GM12878 (cell line): Measurements from ENCODE around the gene PC. TPM values are rescaled to one million over a fixed set of nuclear protein-coding genes. Genes with fewer than 3 reads are reported as not detected.

Experiments used
- ATAC-seq: fragments of 200-7000 bp; cut with Tn5 transposase; 3 replicates; pipeline ENCODE4 v1.9.1; 2020; ENCODE audit warnings: mild to moderate bottlenecking, moderate library complexity
- BruUV-seq: library from RNA; stranded (reverse); fragments of 400-500 nt; replicated peaks from 2 replicates; lab custom pipeline; 2021; lab: Mats Ljungman, UMichigan
- CTCF ChIA-PET: fragments of 300-600 bp; sonication (Branson Sonifier 250); formaldehyde crosslinking; extraction: SDS; loops from one replicate; lab custom pipeline; 2021; ENCODE audit warnings: inconsistent platforms; lab: Yijun Ruan, JAX
- POLR2A ChIA-PET: fragments of 350-600 bp; formaldehyde crosslinking; extraction: SDS; loops from one replicate; lab custom pipeline; 2021; ENCODE audit warnings: inconsistent platforms; lab: Charles Lee
- RAD21 ChIA-PET: fragments of 300-600 bp; sonication (Branson Sonifier 250); formaldehyde crosslinking; loops from one replicate; lab custom pipeline; 2023; ENCODE audit warnings: antibody characterized with exemption; ENCODE audit not compliant: unreplicated experiment; lab: Charles Lee
- SMC1A ChIA-PET: fragments of 300-600 bp; sonication (Branson Sonifier 250); formaldehyde crosslinking; loops from one replicate; lab custom pipeline; 2023; ENCODE audit not compliant: unreplicated experiment, uncharacterized antibody; lab: Charles Lee
- DNase-seq: peaks from one replicate; pipeline ENCODE4 v3.0.0-alpha.2; 2011; ENCODE audit warnings: low read depth, low spot score
- FAIRE-seq: peaks from 3 replicates; lab custom pipeline; 2011; peaks lifted over from hg19 to GRCh38; lab: Jason Lieb, UNC
- H2AFZ ChIP-seq: 2 replicates; pipeline ENCODE4 v1.6.0; 2011; ENCODE audit warnings: low read depth, low read length, control low read depth; ENCODE audit not compliant: control insufficient read depth
- H3K27ac ChIP-seq: 2 replicates; pipeline ENCODE4 v1.5.1; 2011; ENCODE audit warnings: control low read depth; ENCODE audit not compliant: control insufficient read depth, insufficient read depth
- H3K27me3 ChIP-seq, 2 experiments: replicated peaks in 1 of 2; 2 replicates each; pipeline versions ENCODE4 v1.6.0 to v1.6.1; 2011; ENCODE audit warnings: low read length in 1 of 2; ENCODE audit not compliant: control insufficient read depth in 2 of 2, insufficient read depth in 2 of 2
- H3K36me3 ChIP-seq, 2 experiments: 2 replicates each; pipeline ENCODE4 v1.5.1; 2011; ENCODE audit warnings: low read length in 1 of 2; ENCODE audit not compliant: control insufficient read depth in 2 of 2, insufficient read depth in 2 of 2
- H3K4me1 ChIP-seq: 2 replicates; pipeline ENCODE4 v1.6.1; 2011; ENCODE audit warnings: mild to moderate bottlenecking, low read length, moderate library complexity, mixed read lengths; ENCODE audit not compliant: control insufficient read depth, insufficient read depth
- H3K4me2 ChIP-seq: 2 replicates; pipeline ENCODE4 v1.6.0; 2011; ENCODE audit warnings: control low read depth; ENCODE audit not compliant: control insufficient read depth, insufficient read depth
- H3K4me3 ChIP-seq: fragments of 200-600 bp; sonication (generic); 2 replicates; pipeline ENCODE4 v1.5.1; 2016
- H3K79me2 ChIP-seq: 2 replicates; pipeline ENCODE4 v1.6.0; 2011; ENCODE audit warnings: low read length; ENCODE audit not compliant: control insufficient read depth, insufficient read depth
- H3K9ac ChIP-seq: 2 replicates; pipeline ENCODE4 v1.8.0; 2011; ENCODE audit warnings: low read length, control low read depth, mixed read lengths; ENCODE audit not compliant: control insufficient read depth, insufficient read depth
- H3K9me3 ChIP-seq: replicated peaks from 3 replicates; pipeline ENCODE4 v1.5.1; 2011; ENCODE audit warnings: mild to moderate bottlenecking, low read length; ENCODE audit not compliant: control insufficient read depth, insufficient read depth
- H4K20me1 ChIP-seq: 2 replicates; pipeline ENCODE4 v1.6.0; 2011; ENCODE audit not compliant: control insufficient read depth, insufficient read depth
- CREM ChIP-seq: IDR thresholded peaks from 2 replicates; pipeline ENCODE4 v1.6.1; 2014; ENCODE audit warnings: antibody characterized with exemption, low read depth
- EGR1 ChIP-seq, 2 experiments: IDR thresholded peaks; 1 replicate in 1 of 2; 2 replicates in 1 of 2; pipeline ENCODE4 v1.6.1; 2011 to 2012; ENCODE audit warnings: low read depth in 2 of 2, low read length in 2 of 2, borderline replicate concordance in 1 of 2, mild to moderate bottlenecking in 1 of 2, moderate library complexity in 1 of 2
- HDAC6 ChIP-seq: fragments of 200-600 bp; sonication (generic); IDR thresholded peaks from one replicate; pipeline ENCODE4 v1.8.0; 2017; ENCODE audit warnings: antibody characterized with exemption; ENCODE audit not compliant: unreplicated experiment
- IRF4 ChIP-seq: IDR thresholded peaks from 2 replicates; pipeline ENCODE4 v1.6.1; 2011; ENCODE audit warnings: low read depth, low read length
- JUND ChIP-seq: IDR thresholded peaks from 2 replicates; pipeline ENCODE4 v1.6.1; 2012; ENCODE audit warnings: low read depth, mild to moderate bottlenecking, low read length, improper control_type of control experiment, moderate library complexity
- NFIC ChIP-seq: IDR thresholded peaks from 2 replicates; pipeline ENCODE4 v1.6.1; 2012; ENCODE audit warnings: low read depth, mild to moderate bottlenecking, inconsistent platforms, low read length, moderate library complexity
- PKNOX1 ChIP-seq: fragments of 450-650 bp; IDR thresholded peaks from 2 replicates; pipeline ENCODE4 v1.6.1; 2016; ENCODE audit warnings: mild to moderate bottlenecking
- RCOR1 ChIP-seq: conservative IDR thresholded peaks from 2 replicates; pipeline ENCODE4 v1.6.1; 2012; ENCODE audit warnings: low read depth, low read length, improper control_type of control experiment
- RELB ChIP-seq: fragments of 450-650 bp; IDR thresholded peaks from 2 replicates; pipeline ENCODE4 v1.6.1; 2017; ENCODE audit warnings: low read depth, mild to moderate bottlenecking, moderate library complexity
- SP1 ChIP-seq: IDR thresholded peaks from one replicate; pipeline ENCODE4 v1.6.1; 2011; ENCODE audit warnings: low read depth, low read length
- STAT3 ChIP-seq: IDR thresholded peaks from 2 replicates; pipeline ENCODE4 v1.6.1; 2011; ENCODE audit warnings: low read depth, low read length, improper control_type of control experiment
- SUZ12 ChIP-seq: fragments of 200-600 bp; sonication (generic); IDR thresholded peaks from one replicate; pipeline ENCODE4 v1.6.1; 2018; ENCODE audit warnings: antibody characterized with exemption, mild to moderate bottlenecking; ENCODE audit not compliant: unreplicated experiment
- ZNF274 ChIP-seq: IDR thresholded peaks from one replicate; pipeline ENCODE4 v1.8.0; 2011; ENCODE audit not compliant: insufficient read length, insufficient read depth
- ZNF687 ChIP-seq: fragments of 450-650 bp; IDR thresholded peaks from 2 replicates; pipeline ENCODE4 v1.6.1; 2017; ENCODE audit warnings: mild to moderate bottlenecking, moderate library complexity
- ZZZ3 ChIP-seq: IDR thresholded peaks from 2 replicates; pipeline ENCODE4 v1.6.1; 2011; ENCODE audit warnings: low read depth; ENCODE audit not compliant: control insufficient read depth, insufficient read length
- WGBS: methylation state at CpG from one replicate; pipeline ENCODE4 v1.1.6; 2016; ENCODE audit warnings: low lambda C conversion rate; ENCODE audit not compliant: insufficient replicate concordance, insufficient coverage; ENCODE audit errors: missing lambda C conversion rate; 5-methylcytosine and 5-hydroxymethylcytosine counted together
- in situ Hi-C: fragments of 300-500 bp; cut with MboI; formaldehyde crosslinking; loops from 9 replicates; pipeline ENCODE4 v1.14.3; 2018; ENCODE audit warnings: mixed read lengths
- intact Hi-C: fragments of 100-400 bp; cut with micrococcal nuclease; formaldehyde crosslinking; loops from one replicate; pipeline ENCODE4 v1.14.2; 2022; ENCODE audit not compliant: unreplicated experiment
- polyA plus RNA-seq, 11 experiments: library from polyadenylated mRNA; depleted of rRNA in 4 of 11; unstranded in 6 of 11; stranded (reverse) in 5 of 11; fragments of >200 nt; fragmentation: Nextera tagmentation in 4 of 11; fragmentation: Illumina TruSeq in 1 of 11; extraction: Ambion mirVana in 4 of 11; extraction: Trizol in 1 of 11; gene quantifications; 1 replicate in 1 of 11; 2 replicates in 10 of 11; pipeline versions ENCODE4 v1.2.1 to v1.2.3, GENCODE V29; 2011 to 2016; ENCODE audit warnings: inconsistent platforms in 2 of 11, missing spikeins in 2 of 11, low read depth in 1 of 11
- total RNA-seq, 4 experiments: library from RNA; depleted of rRNA in 3 of 4; stranded (reverse); fragments of >200 nt in 3 of 4; fragmentation: Illumina TruSeq in 1 of 4; extraction: Trizol in 1 of 4; gene quantifications; 2 replicates each; pipeline versions ENCODE4 v1.2.1 to v1.2.3, GENCODE V29; 2013 to 2021

Gene PC
- total and polyA plus RNA-seq, 10 of the 15 experiments (the other 5 are each of a cell fraction or from before 2014, with no cell fraction given), result 0.22 to 10.3 (median 4.5) TPM

GRCh38 chr11:66978229-66978628 is 20.0 kb upstream of the PC start (continued):
- TF ChIP-seq ZNF687, result no peak
- no peak for TF ChIP-seq CREM
- TF ChIP-seq ZNF274, result no peak
- TF ChIP-seq STAT3, result no peak
- TF ChIP-seq SUZ12, result no peak
- TF ChIP-seq RCOR1, result no peak
- no peak for TF ChIP-seq IRF4
- no peak for TF ChIP-seq NFIC
- TF ChIP-seq PKNOX1, result no peak

GRCh38 chr11:66976925-66977324 is 18.7 kb upstream of the PC start:
- no TSS peak for BruUV-seq
- Histone ChIP-seq H3K27ac (no peak overlapping the region), H3K9ac (no peak overlapping the region), H3K4me1 (peaks cover 1% of the 10 kb centered on the region; the same call in 1 of the 2 replicates), H3K9me3 (no peaks in the 10 kb centered on the region; the same call in 2 of the 3 replicates), H4K20me1 (no peaks in the 10 kb centered on the region), H3K4me2 (no peak overlapping the region), H3K79me2 (no peaks in the 10 kb centered on the region), H2AFZ (no peak overlapping the region), H3K36me3 (no peaks in the 10 kb centered on the region), H3K4me3 (no peak overlapping the region), H3K27me3 (no peaks in the 10 kb centered on the region; a peak in 1 of 4 replicates)
- ATAC-seq (no peak), FAIRE-seq (no peak), DNase-seq (no peak)
- intact Hi-C loops, result no loop called here
- ChIA-PET CTCF (no interaction called here), SMC1A (no interaction called here), RAD21 (no interaction called here), POLR2A (no interaction called here)
- 40% methylated on average over 4 of the region's 6 CpGs for WGBS
- in situ Hi-C loops, result no loop called here
- TF ChIP-seq EGR1 (IDR thresholded peaks at IDR 0.05; ENCODE audit: borderline replicate concordance in 1 of 2, low read depth in 2 of 2, low read length in 2 of 2) (no peak), ZZZ3 (no peak), SP1 (no peak), RELB (no peak), JUND (no peak), HDAC6 (no peak)
